Thyroid gland (tissue), 4 donors: ENCODE data around the gene TFPI. TPM values are rescaled to one million over a fixed set of nuclear protein-coding genes. Genes with fewer than 3 reads are reported as not detected.

Experiments used
- DNase-seq, 2 donors: peaks; one replicate each; pipeline ENCODE4 v3.0.0-alpha.2; 2019
- H3K27ac ChIP-seq, 3 donors: fragments of 200-600 bp; sonication (generic); 1 replicate in 2 of 3; 2 replicates in 1 of 3; pipeline ENCODE4 v1.5.1; 2016 to 2019; ENCODE audit warnings: mild to moderate bottlenecking in 1 of 3, moderate library complexity in 1 of 3
- H3K27me3 ChIP-seq: fragments of 200-600 bp; sonication (generic); one replicate; pipeline ENCODE4 v1.5.1; 2019
- H3K36me3 ChIP-seq, 2 donors: fragments of 200-600 bp; sonication (generic); one replicate each; pipeline ENCODE4 v1.5.1; 2016 to 2019
- H3K4me1 ChIP-seq, 2 donors: fragments of 200-600 bp; sonication (generic); one replicate each; pipeline ENCODE4 v1.5.1; 2017 to 2019
- H3K4me3 ChIP-seq, 3 donors: fragments of 200-600 bp; sonication (generic); replicated peaks in 1 of 3; 1 replicate in 2 of 3; 2 replicates in 1 of 3; pipeline ENCODE4 v1.5.1; 2016; ENCODE audit warnings: mild to moderate bottlenecking in 1 of 3
- H3K9me3 ChIP-seq: fragments of 200-600 bp; sonication (generic); one replicate; pipeline ENCODE4 v1.5.1; 2017
- POLR2A ChIP-seq, 2 donors: fragments of 450-650 bp; IDR thresholded peaks; one replicate each; pipeline ENCODE4 v1.6.1; 2017; ENCODE audit warnings: antibody characterized with exemption in 2 of 2, mild to moderate bottlenecking in 2 of 2, moderate library complexity in 1 of 2
- WGBS, 2 donors: methylation state at CpG; one replicate each; pipeline ENCODE4 v1.1.5; 2017; 5-methylcytosine and 5-hydroxymethylcytosine counted together
- intact Hi-C: fragments of 100-400 bp; cut with DNase I; formaldehyde crosslinking; loops from one replicate; pipeline ENCODE4 v1.15.1; 2023
- total RNA-seq, 4 donors: library from RNA; depleted of rRNA; stranded (reverse); fragments of >200 nt; gene quantifications; one replicate each; pipeline ENCODE4 v1.2.3, GENCODE V29; 2016
- TF ChIP-seq, protein P1 (sequence below), 6 experiments: fragments of 200-600 bp in 3 of 6; fragments of 450-650 bp in 3 of 6; sonication (generic) in 3 of 6; IDR thresholded peaks; one replicate each; pipeline ENCODE4 v1.5.1; 2016 to 2019; ENCODE audit warnings: antibody characterized with exemption in 6 of 6, mild to moderate bottlenecking in 2 of 6, inconsistent platforms in 1 of 6, moderate library complexity in 1 of 6

Gene TFPI
- total RNA-seq, 4 donors from 2014 or later, result 56.7 to 208 (median 144) TPM

DNA sequence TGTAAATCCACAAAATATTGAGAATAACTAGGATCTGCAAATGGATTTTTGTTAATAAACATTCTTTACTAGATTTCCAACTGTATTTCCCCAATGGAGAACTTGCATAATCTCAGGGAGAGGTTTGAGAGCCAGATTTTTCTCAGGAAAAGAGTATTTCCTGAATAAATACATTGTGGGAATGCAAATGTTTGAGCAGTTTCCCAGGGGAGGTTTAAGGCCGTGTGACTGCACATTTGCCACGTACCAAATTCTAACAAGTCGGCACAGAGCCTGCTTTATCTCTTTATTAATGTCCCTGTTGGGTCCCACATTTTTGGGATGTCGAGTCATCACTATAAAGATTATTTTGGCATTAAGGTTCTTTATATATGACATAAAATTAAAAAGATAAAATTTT, 27.0 kb downstream of the TFPI start:
- Histone ChIP-seq H3K4me1 (peaks cover 0 to 4% of the 10 kb centered on the region in 2 donors), H3K9me3 (no peaks in the 10 kb centered on the region), H3K4me3 (no peak overlapping the region), H3K36me3 (no peaks in the 10 kb centered on the region), H3K27me3 (no peaks in the 10 kb centered on the region), H3K27ac (peak overlapping the region in 1 of 3 donors; percentile 39)
- intact Hi-C loops, result no loop called here
- TF ChIP-seq, protein P1, sequence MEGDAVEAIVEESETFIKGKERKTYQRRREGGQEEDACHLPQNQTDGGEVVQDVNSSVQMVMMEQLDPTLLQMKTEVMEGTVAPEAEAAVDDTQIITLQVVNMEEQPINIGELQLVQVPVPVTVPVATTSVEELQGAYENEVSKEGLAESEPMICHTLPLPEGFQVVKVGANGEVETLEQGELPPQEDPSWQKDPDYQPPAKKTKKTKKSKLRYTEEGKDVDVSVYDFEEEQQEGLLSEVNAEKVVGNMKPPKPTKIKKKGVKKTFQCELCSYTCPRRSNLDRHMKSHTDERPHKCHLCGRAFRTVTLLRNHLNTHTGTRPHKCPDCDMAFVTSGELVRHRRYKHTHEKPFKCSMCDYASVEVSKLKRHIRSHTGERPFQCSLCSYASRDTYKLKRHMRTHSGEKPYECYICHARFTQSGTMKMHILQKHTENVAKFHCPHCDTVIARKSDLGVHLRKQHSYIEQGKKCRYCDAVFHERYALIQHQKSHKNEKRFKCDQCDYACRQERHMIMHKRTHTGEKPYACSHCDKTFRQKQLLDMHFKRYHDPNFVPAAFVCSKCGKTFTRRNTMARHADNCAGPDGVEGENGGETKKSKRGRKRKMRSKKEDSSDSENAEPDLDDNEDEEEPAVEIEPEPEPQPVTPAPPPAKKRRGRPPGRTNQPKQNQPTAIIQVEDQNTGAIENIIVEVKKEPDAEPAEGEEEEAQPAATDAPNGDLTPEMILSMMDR (IDR thresholded peaks at IDR 0.05), result no peak
- TF ChIP-seq POLR2A (IDR thresholded peaks at IDR 0.05), result no peak
- WGBS, 2 donors, result 49 to 52% methylated on average over 4 of the region's 4 CpGs
- no peak for DNase-seq

DNA sequence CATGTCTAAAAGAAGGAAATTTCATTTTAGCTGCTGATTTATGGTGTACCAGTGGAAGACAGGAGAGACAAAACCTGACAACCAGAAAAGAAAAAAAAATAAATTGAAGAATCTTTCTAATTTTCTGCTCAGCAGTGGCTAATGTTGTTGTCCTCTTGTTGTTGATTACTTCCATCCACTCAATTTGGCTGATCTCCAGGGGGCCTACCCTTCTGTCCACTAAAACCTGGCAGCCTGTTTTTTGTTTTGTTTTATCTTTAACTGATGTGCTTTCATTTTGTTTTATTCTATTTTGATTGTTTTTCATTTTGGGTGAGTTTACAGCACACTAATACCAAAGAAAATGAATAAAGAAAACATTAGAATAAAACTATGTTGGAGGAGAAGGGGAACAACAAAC, 27.4 kb downstream of the TFPI start:
- Histone ChIP-seq H3K27me3 (no peaks in the 10 kb centered on the region), H3K36me3 (no peaks in the 10 kb centered on the region), H3K27ac (peak overlapping the region in 1 of 3 donors; percentile 39), H3K4me1 (peaks cover 0 to 4% of the 10 kb centered on the region in 2 donors), H3K4me3 (no peak overlapping the region), H3K9me3 (no peaks in the 10 kb centered on the region)
- TF ChIP-seq POLR2A (IDR thresholded peaks at IDR 0.05), result no peak
- TF ChIP-seq, protein P1 (IDR thresholded peaks at IDR 0.05), result no peak
- no peak for DNase-seq
- intact Hi-C loops, result no loop called here

DNA sequence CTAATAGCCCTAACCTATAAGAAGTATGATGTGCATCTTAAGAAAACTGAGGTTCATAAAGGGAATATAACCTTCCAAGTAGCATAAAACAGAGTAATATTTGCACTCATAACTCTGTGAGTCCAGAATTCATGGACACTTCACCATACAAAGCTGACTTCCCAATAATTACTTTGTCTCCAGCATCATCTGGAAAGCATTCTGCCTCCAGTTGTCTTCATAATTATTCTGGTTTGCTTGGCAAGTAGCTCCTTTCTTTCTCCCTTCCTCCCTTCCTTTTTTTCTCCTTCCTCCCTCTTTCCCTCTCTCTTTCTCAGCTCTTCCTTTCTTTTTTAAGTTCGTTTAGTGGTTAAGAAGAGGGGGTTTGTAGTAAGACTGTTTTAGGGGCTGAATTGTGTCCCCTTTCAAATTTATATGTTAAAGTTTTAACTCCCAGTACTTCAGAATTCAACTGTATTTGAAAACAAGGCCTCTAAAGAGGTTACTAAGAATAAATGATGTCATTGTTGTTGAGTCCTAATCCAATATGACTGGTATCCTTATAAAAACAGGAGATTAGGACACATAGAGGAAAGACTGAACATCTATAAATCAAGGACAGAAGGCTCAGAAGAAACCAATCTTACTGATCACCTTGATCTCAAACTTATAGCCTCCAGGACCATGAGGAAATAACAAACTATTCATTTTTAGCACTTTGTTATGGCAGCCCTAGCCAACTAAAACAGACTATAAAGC, 28.9 kb downstream of the TFPI start:
- 77 to 87% methylated on average over 1 of the region's 1 CpG for WGBS, 2 donors
- no peaks in the 10 kb centered on the region for H3K27me3 ChIP-seq
- H3K9me3 ChIP-seq, result no peaks in the 10 kb centered on the region
- no peaks in the 10 kb centered on the region for H3K36me3 ChIP-seq
- peaks cover 0 to 4% of the 10 kb centered on the region in 2 donors for H3K4me1 ChIP-seq
- no peak overlapping the region for H3K4me3 ChIP-seq
- intact Hi-C loops, result no loop called here
- H3K27ac ChIP-seq, result no peak overlapping the region
- no peak for TF ChIP-seq POLR2A (IDR thresholded peaks at IDR 0.05)
- TF ChIP-seq, protein P1 (IDR thresholded peaks at IDR 0.05), result no peak
- DNase-seq, result no peak

DNA sequence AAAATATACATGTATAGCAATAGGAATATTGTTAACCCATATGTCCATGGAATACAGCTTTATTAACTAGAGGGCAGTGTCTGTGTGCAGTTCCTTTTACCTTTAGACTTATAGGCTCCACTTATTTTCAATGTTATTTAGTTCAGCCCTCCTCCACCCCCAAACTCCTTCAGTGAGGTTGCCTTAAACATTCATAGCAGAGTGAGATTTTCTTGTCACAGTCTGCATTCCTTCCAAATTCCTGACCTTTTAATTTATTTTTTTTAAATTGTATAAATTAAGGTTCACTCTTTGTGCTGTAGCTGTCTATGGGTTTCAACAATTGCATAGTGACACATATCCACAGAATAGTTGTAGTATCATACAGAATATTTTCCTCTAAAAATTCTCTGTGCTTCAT, 30.9 kb downstream of the TFPI start:
- no peak for DNase-seq
- H3K4me3 ChIP-seq, result no peak overlapping the region
- H3K4me1 ChIP-seq, result peaks cover 0 to 4% of the 10 kb centered on the region in 2 donors
- no peaks in the 10 kb centered on the region for H3K9me3 ChIP-seq
- H3K36me3 ChIP-seq, result no peaks in the 10 kb centered on the region
- intact Hi-C loops, result no loop called here
- no peak for TF ChIP-seq POLR2A (IDR thresholded peaks at IDR 0.05)
- TF ChIP-seq, protein P1 (IDR thresholded peaks at IDR 0.05), result no peak
- no peaks in the 10 kb centered on the region for H3K27me3 ChIP-seq
- H3K27ac ChIP-seq, result no peak overlapping the region

DNA sequence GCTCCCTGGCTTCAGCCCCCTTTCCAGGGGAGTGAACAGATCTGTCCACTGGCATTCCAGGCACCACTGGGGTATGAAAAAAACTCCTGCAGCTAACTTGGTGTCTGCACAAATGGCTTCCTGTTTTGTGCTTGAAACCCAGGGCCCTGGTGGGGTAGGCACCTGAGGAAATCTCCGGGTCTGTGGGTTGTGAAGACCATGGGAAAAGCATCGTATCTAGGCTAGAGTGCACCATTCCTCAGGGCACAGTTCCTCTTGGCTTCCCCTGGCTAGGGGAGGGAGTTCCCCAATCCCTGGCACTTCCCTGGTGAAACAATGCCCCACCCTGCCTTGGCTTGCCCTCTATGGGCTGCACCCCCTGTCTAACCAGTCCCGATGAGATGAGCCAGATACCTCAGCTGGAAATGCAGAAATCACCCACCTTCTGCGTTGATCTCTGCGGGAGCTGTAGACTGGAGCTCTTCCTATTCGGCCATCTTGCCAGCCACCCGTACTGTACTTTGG, 34.1 kb downstream of the TFPI start:
- DNase-seq, result no peak
- intact Hi-C loops, result no loop called here
- no peaks in the 10 kb centered on the region for H3K4me1 ChIP-seq
- H3K4me3 ChIP-seq, result no peak overlapping the region
- no peak for TF ChIP-seq POLR2A (IDR thresholded peaks at IDR 0.05)
- TF ChIP-seq, protein P1 (IDR thresholded peaks at IDR 0.05), result no peak
- H3K36me3 ChIP-seq, result no peaks in the 10 kb centered on the region
- no peaks in the 10 kb centered on the region for H3K27me3 ChIP-seq
- no peak overlapping the region for H3K27ac ChIP-seq
- WGBS, 2 donors, result 93 to 98% methylated on average over 7 of the region's 7 CpGs
- H3K9me3 ChIP-seq, result no peaks in the 10 kb centered on the region
